WTC11 (cell line): ENCODE measurements around the gene MAP3K7. TPM values are rescaled to one million over a fixed set of nuclear protein-coding genes. Genes with fewer than 3 reads are reported as not detected.
"Not testable (repeated sequence)": the region's sequence is repeated elsewhere in the genome, so short reads cannot be mapped to it uniquely, and the experiment has no call there.

Experiments
- ATAC-seq: fragments of 200-7000 bp; cut with Tn5 transposase; 2 replicates; pipeline ENCODE4 v1.10.0; 2021; ENCODE audit warnings: mild to moderate bottlenecking, moderate library complexity
- CTCF ChIA-PET: fragments of 300-600 bp; sonication (Branson Sonifier 250); formaldehyde crosslinking; loops from one replicate; lab custom pipeline; 2021; ENCODE audit warnings: antibody characterized with exemption; lab: Charles Lee
- POLR2A ChIA-PET: fragments of 350-600 bp; sonication (Branson Sonifier 250); formaldehyde crosslinking; loops from one replicate; lab custom pipeline; 2021; ENCODE audit warnings: antibody characterized with exemption; lab: Charles Lee
- DNase-seq: peaks from one replicate; pipeline ENCODE4 v3.0.0; 2021; ENCODE audit warnings: low spot score
- H3K27ac Mint-ChIP-seq: 2 replicates; pipeline ENCODE4 v1.8.0; 2021; ENCODE audit warnings: mixed read lengths
- H3K27me3 Mint-ChIP-seq: 2 replicates; pipeline ENCODE4 v1.8.0; 2021; ENCODE audit warnings: low read depth, mild to moderate bottlenecking, moderate library complexity, mixed read lengths
- H3K36me3 Mint-ChIP-seq: 2 replicates; pipeline ENCODE4 v1.8.0; 2021; ENCODE audit warnings: mixed read lengths
- H3K4me1 Mint-ChIP-seq: 2 replicates; pipeline ENCODE4 v1.8.0; 2022; ENCODE audit warnings: mixed read lengths
- H3K4me3 Mint-ChIP-seq: 2 replicates; pipeline ENCODE4 v1.8.0; 2021; ENCODE audit warnings: mild to moderate bottlenecking, moderate library complexity, mixed read lengths
- H3K9me3 Mint-ChIP-seq: 2 replicates; pipeline ENCODE4 v1.8.0; 2021; ENCODE audit warnings: mixed read lengths
- CREM ChIP-seq: sonication (generic); formaldehyde crosslinking; IDR thresholded peaks from 2 replicates; pipeline ENCODE4 v1.8.1; 2022; ENCODE audit warnings: mild to moderate bottlenecking, missing genetic modification reagents, moderate library complexity
- ELF4 ChIP-seq: sonication (generic); formaldehyde crosslinking; IDR thresholded peaks from 2 replicates; pipeline ENCODE4 v1.8.1; 2022; ENCODE audit warnings: low read depth, mild to moderate bottlenecking, moderate library complexity, missing genetic modification reagents
- FOXP1 ChIP-seq: sonication (generic); formaldehyde crosslinking; IDR thresholded peaks from 2 replicates; pipeline ENCODE4 v1.8.0; 2022; ENCODE audit warnings: missing genetic modification reagents, mild to moderate bottlenecking, moderate library complexity, borderline replicate concordance
- GTF2I ChIP-seq: fragments of 250-450 bp; sonication (Bioruptor Pico); conservative IDR thresholded peaks from 2 replicates; pipeline ENCODE4 v1.4.0; 2021; ENCODE audit warnings: mild to moderate bottlenecking
- IRF2 ChIP-seq: sonication (generic); formaldehyde crosslinking; IDR thresholded peaks from 2 replicates; pipeline ENCODE4 v1.8.0; 2022; ENCODE audit warnings: low read depth, missing genetic modification reagents, borderline replicate concordance
- NFATC4 ChIP-seq: fragments of 250-450 bp; sonication (Bioruptor Pico); IDR thresholded peaks from 2 replicates; pipeline ENCODE4 v1.9.0; 2021; ENCODE audit warnings: mild to moderate bottlenecking
- NR1H2 ChIP-seq: sonication (generic); formaldehyde crosslinking; IDR thresholded peaks from 2 replicates; pipeline ENCODE4 v1.9.0; 2021; ENCODE audit warnings: mild to moderate bottlenecking, moderate library complexity, missing genetic modification reagents
- ZNF121 ChIP-seq: sonication (generic); formaldehyde crosslinking; IDR thresholded peaks from 2 replicates; pipeline ENCODE4 v1.8.0; 2023; ENCODE audit warnings: missing genetic modification reagents
- ZNF219 ChIP-seq: sonication (generic); formaldehyde crosslinking; IDR thresholded peaks from 2 replicates; pipeline ENCODE4 v1.8.0; 2023; ENCODE audit warnings: missing genetic modification reagents, mild to moderate bottlenecking, borderline replicate concordance
- total RNA-seq: library from RNA; stranded (reverse); gene quantifications from 3 replicates; pipeline ENCODE4 v1.2.3, GENCODE V29; 2021
- TF ChIP-seq, protein P1 (sequence below): sonication (generic); formaldehyde crosslinking; IDR thresholded peaks from 2 replicates; pipeline ENCODE4 v1.8.0; 2022; ENCODE audit warnings: missing genetic modification reagents
- TF ChIP-seq, protein P2 (sequence below): sonication (generic); formaldehyde crosslinking; conservative IDR thresholded peaks from 2 replicates; pipeline ENCODE4 v1.8.1; 2023; ENCODE audit warnings: mild to moderate bottlenecking, low read depth, missing genetic modification reagents, moderate library complexity
- TF ChIP-seq, protein P3 (sequence below): sonication (generic); formaldehyde crosslinking; IDR thresholded peaks from 2 replicates; pipeline ENCODE4 v1.8.1; 2023; ENCODE audit warnings: mild to moderate bottlenecking, moderate library complexity, missing genetic modification reagents

Gene MAP3K7
- total RNA-seq, 1 experiment from 2014 or later = 36.7 TPM

DNA sequence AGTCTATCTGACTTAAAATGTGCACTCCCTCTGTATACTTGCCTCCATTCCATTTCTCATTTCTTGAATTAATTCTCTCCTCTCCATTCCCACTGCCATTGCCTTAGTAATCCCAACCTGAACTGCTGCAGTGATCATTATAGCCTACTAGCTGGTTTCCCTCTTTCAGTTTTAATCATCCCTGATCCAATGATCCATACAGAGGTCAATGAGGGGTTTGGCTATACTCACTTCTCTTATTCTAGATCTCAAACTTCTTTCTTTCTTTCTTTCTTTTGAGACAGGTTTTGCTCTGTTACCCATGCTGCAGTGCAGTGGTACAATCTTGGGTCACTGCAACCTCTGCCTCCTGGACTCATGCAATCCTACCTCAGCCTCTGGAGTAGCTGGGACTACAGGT, 17.6 kb downstream of the MAP3K7 start:
- Mint-ChIP-seq H3K4me3 (no peak overlapping the region), H3K9me3 (peaks cover 4% of the 10 kb centered on the region; the same call in 1 of the 2 replicates), H3K27me3 (no peaks in the 10 kb centered on the region), H3K4me1 (no peaks in the 10 kb centered on the region), H3K36me3 (peaks cover 41% of the 10 kb centered on the region), H3K27ac (no peak overlapping the region)
- no peak for DNase-seq
- CTCF ChIA-PET = interaction anchor here (1.3 kb wide), 1 partner anchor 14 kb away, joined by 5 read pairs; no protein-coding TSS in a partner anchor
- no peak for TF ChIP-seq ZNF121 (CRISPR knock-in tag)
- TF ChIP-seq NR1H2 (CRISPR knock-in tag) = no peak
- TF ChIP-seq, protein P1, sequence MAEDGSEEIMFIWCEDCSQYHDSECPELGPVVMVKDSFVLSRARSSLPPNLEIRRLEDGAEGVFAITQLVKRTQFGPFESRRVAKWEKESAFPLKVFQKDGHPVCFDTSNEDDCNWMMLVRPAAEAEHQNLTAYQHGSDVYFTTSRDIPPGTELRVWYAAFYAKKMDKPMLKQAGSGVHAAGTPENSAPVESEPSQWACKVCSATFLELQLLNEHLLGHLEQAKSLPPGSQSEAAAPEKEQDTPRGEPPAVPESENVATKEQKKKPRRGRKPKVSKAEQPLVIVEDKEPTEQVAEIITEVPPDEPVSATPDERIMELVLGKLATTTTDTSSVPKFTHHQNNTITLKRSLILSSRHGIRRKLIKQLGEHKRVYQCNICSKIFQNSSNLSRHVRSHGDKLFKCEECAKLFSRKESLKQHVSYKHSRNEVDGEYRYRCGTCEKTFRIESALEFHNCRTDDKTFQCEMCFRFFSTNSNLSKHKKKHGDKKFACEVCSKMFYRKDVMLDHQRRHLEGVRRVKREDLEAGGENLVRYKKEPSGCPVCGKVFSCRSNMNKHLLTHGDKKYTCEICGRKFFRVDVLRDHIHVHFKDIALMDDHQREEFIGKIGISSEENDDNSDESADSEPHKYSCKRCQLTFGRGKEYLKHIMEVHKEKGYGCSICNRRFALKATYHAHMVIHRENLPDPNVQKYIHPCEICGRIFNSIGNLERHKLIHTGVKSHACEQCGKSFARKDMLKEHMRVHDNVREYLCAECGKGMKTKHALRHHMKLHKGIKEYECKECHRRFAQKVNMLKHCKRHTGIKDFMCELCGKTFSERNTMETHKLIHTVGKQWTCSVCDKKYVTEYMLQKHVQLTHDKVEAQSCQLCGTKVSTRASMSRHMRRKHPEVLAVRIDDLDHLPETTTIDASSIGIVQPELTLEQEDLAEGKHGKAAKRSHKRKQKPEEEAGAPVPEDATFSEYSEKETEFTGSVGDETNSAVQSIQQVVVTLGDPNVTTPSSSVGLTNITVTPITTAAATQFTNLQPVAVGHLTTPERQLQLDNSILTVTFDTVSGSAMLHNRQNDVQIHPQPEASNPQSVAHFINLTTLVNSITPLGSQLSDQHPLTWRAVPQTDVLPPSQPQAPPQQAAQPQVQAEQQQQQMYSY (CRISPR knock-in tag) = no peak
- TF ChIP-seq IRF2 (CRISPR knock-in tag) = no peak
- TF ChIP-seq CREM (CRISPR knock-in tag) = no peak
- TF ChIP-seq ZNF219 = no peak
- TF ChIP-seq GTF2I (CRISPR knock-in tag) = no peak
- TF ChIP-seq, protein P2, sequence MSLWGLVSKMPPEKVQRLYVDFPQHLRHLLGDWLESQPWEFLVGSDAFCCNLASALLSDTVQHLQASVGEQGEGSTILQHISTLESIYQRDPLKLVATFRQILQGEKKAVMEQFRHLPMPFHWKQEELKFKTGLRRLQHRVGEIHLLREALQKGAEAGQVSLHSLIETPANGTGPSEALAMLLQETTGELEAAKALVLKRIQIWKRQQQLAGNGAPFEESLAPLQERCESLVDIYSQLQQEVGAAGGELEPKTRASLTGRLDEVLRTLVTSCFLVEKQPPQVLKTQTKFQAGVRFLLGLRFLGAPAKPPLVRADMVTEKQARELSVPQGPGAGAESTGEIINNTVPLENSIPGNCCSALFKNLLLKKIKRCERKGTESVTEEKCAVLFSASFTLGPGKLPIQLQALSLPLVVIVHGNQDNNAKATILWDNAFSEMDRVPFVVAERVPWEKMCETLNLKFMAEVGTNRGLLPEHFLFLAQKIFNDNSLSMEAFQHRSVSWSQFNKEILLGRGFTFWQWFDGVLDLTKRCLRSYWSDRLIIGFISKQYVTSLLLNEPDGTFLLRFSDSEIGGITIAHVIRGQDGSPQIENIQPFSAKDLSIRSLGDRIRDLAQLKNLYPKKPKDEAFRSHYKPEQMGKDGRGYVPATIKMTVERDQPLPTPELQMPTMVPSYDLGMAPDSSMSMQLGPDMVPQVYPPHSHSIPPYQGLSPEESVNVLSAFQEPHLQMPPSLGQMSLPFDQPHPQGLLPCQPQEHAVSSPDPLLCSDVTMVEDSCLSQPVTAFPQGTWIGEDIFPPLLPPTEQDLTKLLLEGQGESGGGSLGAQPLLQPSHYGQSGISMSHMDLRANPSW (CRISPR knock-in tag) = no peak
- no peak for TF ChIP-seq NFATC4 (CRISPR knock-in tag)
- TF ChIP-seq FOXP1 = no peak
- no peak for TF ChIP-seq ELF4 (CRISPR knock-in tag)
- ATAC-seq = no peak
- POLR2A ChIA-PET = no interaction called here

DNA sequence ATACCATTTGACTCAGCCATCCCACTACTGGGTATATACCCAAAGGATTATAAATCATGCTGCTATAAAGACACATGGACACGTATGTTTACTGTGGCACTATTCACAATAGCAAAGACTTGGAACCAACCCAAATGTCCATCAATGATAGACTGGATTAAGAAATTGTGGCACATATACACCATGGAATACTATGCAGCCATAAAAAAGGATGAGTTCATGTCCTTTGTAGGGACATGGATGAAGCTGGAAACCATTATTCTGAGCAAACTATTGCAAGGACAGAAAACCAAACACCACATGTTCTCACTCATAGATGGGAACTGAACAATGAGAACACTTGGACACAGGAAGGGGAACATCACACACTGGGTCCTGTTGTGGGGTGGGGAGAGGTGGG, 19.2 kb downstream of the MAP3K7 start:
- H3K27ac Mint-ChIP-seq, POLR2A ChIA-PET, H3K4me3 Mint-ChIP-seq, H3K27me3 Mint-ChIP-seq, H3K4me1 Mint-ChIP-seq, CTCF ChIA-PET, ATAC-seq, DNase-seq: not testable (repeated sequence)
- H3K36me3 Mint-ChIP-seq = peaks cover 56% of the 10 kb centered on the region
- H3K9me3 Mint-ChIP-seq = peaks cover 18% of the 10 kb centered on the region

DNA sequence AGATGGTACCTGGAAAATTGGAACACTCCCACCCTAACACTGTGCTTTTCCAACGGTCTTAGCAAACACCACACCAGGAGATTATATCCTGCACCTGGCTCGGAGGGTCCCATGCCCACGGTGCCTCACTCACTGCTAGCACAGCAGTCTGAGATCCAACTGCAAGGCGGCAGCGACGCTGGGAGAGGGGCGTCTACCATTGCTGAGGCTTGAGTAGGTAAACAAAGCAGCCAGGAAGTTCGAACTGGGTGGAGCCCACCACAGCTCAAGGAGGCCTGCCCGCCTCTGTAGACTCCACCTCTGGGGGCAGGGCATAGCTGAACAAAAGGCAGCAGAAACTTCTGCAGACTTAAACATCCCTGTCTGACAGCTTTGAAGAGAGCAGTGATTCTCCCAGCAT, 24.5 kb downstream of the MAP3K7 start:
- H3K27ac Mint-ChIP-seq, H3K4me3 Mint-ChIP-seq, H3K27me3 Mint-ChIP-seq, ATAC-seq, POLR2A ChIA-PET, H3K4me1 Mint-ChIP-seq, DNase-seq: not testable (repeated sequence)
- H3K36me3 Mint-ChIP-seq = peaks cover 66% of the 10 kb centered on the region
- CTCF ChIA-PET = interaction anchor here (1.2 kb wide), 1 partner anchor 622 kb away, joined by 3 read pairs; no protein-coding TSS in a partner anchor
- TF ChIP-seq, protein P3, sequence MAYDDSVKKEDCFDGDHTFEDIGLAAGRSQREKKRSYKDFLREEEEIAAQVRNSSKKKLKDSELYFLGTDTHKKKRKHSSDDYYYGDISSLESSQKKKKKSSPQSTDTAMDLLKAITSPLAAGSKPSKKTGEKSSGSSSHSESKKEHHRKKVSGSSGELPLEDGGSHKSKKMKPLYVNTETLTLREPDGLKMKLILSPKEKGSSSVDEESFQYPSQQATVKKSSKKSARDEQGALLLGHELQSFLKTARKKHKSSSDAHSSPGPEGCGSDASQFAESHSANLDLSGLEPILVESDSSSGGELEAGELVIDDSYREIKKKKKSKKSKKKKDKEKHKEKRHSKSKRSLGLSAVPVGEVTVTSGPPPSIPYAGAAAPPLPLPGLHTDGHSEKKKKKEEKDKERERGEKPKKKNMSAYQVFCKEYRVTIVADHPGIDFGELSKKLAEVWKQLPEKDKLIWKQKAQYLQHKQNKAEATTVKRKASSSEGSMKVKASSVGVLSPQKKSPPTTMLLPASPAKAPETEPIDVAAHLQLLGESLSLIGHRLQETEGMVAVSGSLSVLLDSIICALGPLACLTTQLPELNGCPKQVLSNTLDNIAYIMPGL (CRISPR knock-in tag) = 0 out of 2 replicates have a peak, but pooled peaks have one; percentile 15
- H3K9me3 Mint-ChIP-seq = peaks cover 28% of the 10 kb centered on the region
